Adrenal gland (tissue), 5 donors: Measurements from ENCODE around the gene PNPLA3.

Experiments
- CTCF ChIP-seq, 6 experiments: fragments of 450-650 bp in 4 of 6; fragments of 200-600 bp in 2 of 6; sonication (generic) in 1 of 6; IDR thresholded peaks; 1 replicate in 5 of 6; 2 replicates in 1 of 6; pipeline versions ENCODE4 v1.5.1 to v1.8.0; 2016 to 2021; ENCODE audit warnings: antibody characterized with exemption in 6 of 6, mild to moderate bottlenecking in 2 of 6, moderate library complexity in 1 of 6
- POLR2A ChIP-seq, 2 donors: fragments of 450-650 bp; IDR thresholded peaks; one replicate each; pipeline ENCODE4 v1.6.1; 2017; ENCODE audit warnings: antibody characterized with exemption in 2 of 2, mild to moderate bottlenecking in 2 of 2, moderate library complexity in 1 of 2
- donor health status: DM: no; HTN: no; CAD: no.

- no peak for TF ChIP-seq CTCF (IDR thresholded peaks at IDR 0.05)
- TF ChIP-seq POLR2A (IDR thresholded peaks at IDR 0.05), result no peak
Measured at GRCh38 chr22:43946384-43946667, 22.7 kb downstream of the PNPLA3 start.
